GM12873 (cell line): Measurements from ENCODE around the gene BCAS1.

Experiments
- TF ChIP-seq, protein P1 (sequence below): IDR thresholded peaks from 2 replicates; pipeline ENCODE4 v1.5.1; 2012; ENCODE audit warnings: low read depth, mild to moderate bottlenecking, moderate library complexity, low read length, control low read depth; ENCODE audit not compliant: insufficient read depth; ENCODE audit errors: missing control alignments

BCAS1 gene

DNA sequence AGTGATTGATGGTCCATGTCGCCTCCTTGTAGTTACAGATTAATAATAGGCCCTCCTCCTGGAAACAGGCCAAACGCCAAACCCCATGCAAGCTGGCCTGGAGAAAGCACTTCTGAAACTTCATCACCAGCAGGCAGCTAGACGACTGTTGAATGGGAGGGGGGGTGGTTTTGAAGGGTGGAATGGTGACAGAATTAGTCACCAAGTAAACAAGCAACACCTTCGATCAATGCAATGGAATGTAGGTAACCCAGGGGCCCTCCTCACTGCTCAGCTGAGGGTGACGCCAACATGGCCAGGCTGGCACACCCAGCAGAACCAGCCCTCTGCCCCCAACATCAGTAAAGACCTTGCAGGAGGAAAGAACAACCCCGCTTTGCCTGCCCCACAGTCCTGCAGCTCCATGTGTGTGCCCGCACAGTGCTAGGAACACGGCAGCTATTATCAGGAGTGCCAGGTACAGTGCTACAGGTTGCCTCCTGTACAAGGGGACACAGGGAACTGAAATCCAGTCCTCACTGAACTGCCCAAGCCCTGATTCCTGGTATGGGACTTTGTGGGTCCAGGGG lies 2.7 kb downstream of the BCAS1 start:
- TF ChIP-seq, protein P1, sequence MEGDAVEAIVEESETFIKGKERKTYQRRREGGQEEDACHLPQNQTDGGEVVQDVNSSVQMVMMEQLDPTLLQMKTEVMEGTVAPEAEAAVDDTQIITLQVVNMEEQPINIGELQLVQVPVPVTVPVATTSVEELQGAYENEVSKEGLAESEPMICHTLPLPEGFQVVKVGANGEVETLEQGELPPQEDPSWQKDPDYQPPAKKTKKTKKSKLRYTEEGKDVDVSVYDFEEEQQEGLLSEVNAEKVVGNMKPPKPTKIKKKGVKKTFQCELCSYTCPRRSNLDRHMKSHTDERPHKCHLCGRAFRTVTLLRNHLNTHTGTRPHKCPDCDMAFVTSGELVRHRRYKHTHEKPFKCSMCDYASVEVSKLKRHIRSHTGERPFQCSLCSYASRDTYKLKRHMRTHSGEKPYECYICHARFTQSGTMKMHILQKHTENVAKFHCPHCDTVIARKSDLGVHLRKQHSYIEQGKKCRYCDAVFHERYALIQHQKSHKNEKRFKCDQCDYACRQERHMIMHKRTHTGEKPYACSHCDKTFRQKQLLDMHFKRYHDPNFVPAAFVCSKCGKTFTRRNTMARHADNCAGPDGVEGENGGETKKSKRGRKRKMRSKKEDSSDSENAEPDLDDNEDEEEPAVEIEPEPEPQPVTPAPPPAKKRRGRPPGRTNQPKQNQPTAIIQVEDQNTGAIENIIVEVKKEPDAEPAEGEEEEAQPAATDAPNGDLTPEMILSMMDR = no peak

DNA sequence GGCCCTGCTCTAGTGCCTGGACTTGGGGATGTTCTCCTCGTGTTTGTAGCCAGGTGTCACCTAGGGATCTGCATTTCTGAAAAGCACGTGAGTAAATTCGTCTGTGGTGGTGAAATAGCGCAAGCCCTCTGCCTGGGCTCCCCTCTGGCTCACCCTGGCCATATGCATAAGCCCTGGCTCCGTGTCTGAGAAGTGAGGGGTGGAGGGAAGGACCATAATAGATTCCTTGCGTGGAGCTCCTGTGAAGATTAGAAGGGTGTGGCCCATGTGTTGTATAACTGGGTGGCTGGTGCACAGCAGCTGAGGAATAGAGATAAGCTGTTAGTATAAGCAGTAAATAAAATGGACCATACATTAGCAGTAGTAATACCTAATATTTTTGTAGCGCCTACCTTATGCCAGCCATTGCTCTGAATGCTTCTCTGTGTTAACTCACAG lies 4.8 kb downstream of the BCAS1 start:
- TF ChIP-seq, protein P1 = no peak

DNA sequence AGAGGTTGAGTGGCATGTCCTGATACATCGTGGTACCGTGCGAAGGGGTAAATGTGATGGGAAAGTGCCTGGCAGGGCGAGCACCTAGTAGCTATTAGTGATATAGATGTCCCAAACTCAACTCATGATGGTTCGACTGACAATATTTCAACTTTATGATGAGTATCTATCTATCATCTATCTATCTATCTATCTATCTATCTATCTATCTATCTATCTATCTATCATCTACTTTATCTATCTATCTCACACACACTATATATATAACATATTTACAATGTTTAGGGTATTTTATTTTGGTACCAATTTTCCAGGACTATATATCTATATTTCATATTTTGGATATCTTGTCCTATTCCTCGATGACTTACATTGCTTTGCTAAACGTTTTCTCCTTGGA lies 5.5 kb downstream of the BCAS1 start:
- TF ChIP-seq, protein P1 = no peak

DNA sequence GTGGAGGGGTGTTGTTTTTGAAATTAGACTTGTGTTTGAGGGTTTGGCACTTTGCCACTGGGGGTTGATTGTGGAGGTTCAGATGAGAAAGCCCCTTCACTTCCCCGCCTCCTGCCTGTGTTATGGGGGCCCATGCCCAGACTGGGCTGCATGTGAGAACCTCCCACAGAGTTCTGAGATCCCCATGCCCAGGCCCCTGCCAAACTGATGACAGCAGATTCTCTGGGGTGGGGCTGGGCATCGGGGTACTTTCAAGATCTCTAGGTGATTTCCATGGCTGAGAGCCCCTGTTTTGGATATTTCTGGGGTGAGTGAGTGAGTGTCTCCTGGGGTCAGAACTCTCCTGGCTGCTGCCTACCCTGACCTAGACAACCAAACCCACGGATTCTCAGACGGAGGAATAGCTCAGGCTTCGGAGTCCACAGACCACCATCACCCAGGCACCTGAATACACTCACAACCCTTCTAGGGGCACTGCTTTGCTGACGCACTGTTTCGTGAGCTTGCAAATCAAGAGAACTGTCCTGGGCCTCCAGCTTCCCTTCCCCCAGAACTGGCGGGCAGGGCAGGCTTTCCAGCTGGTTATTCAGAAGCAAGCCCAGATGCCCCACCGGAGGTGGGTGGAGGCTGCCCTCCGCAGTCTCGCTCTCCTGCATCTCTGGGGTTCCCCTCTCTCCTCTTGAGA lies 6.3 kb downstream of the BCAS1 start:
- TF ChIP-seq, protein P1 = no peak

DNA sequence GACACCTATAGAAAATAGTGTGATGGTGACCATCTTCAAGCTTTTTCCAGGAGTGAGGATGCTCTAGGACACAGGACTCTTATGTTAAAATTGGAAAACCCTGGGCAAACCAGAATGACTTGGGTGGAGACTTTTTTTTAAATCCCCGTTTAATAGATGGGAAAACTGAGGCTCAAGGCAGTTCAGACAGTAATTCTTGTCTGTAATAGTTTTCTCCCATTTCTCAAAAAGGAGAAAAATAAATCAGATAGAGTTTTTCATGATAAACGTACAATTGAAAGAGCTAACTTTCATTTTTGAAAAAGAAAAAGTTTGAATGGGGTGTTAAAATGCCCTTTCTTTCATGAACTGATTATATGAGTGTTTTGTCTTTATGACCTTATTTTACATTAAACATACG lies 6.8 kb downstream of the BCAS1 start:
- TF ChIP-seq, protein P1 = no peak

DNA sequence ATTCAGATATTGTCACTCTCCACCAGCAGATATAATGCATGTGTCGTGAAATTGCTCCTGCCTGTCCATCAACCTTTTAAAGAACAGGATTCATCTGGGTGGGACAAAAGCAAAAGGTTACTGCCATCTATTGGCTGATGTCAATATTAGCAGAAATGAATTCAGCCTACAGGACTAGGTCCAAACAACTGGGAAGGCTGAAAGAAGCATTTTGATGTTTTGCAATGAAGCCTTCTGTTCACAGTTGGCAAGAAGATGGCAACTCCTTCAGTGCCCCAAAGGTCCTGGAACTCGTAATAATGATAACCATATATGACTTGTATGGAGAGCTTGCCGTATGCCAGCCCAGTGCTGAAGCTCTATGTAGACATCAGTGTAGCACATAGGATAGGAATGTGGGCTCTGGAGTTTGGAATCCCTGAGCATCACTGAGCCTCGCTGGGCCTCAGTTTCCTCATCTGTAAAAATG lies 7.5 kb downstream of the BCAS1 start:
- TF ChIP-seq, protein P1 = peak; percentile 71

DNA sequence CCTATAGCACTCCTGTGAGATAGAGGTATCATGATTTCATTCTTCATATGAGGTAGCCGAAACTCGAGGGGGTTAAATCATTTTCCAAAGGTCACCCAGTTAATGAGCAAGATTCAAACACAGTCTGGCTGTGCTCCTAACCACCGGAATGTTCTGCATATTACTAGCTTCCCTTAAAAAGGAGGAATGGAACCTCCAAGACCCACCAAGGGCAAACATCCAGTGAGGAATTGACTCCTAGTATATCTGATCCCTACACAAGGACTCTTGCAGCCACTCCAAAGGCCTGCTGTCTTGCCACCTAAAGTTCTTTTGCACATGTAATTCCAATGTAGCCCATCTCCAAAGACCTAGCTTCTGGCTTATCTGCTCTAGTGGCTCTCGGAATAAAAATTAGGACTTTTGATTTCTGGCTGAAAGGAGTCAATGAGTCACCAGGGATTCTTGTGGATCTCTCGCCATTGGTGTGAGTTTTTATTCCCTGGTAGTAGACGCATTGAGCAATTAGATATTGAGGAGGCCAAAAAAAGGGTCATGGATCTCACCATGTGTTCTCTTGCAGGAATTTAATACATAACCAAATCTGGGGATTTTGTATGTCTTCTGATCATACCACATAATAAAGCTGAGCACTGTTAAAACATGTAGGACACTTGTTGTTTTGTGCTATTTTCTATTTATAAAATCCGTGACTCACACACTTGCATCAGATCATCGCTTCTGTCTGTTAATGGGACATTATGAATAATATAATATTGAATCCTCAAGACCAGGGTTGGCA lies 9.1 kb downstream of the BCAS1 start:
- TF ChIP-seq, protein P1 = no peak
